H1 (cell line): ENCODE results near the gene ARHGEF2. TPM values are rescaled to one million over a fixed set of nuclear protein-coding genes. Genes with fewer than 3 reads are reported as not detected.

ENCODE experiments used
- CTCF ChIA-PET: fragments of 300-600 bp; sonication (Branson Sonifier 250); formaldehyde crosslinking; loops from one replicate; lab custom pipeline; 2021; ENCODE audit not compliant: partially characterized antibody; lab: Charles Lee
- POLR2A ChIA-PET: fragments of 300-600 bp; sonication (Branson Sonifier 250); formaldehyde crosslinking; loops from one replicate; lab custom pipeline; 2021; ENCODE audit warnings: inconsistent platforms; ENCODE audit not compliant: partially characterized antibody; lab: Charles Lee
- DNase-seq, 2 experiments: peaks; one replicate each; pipeline versions ENCODE4 v3.0.0 to v3.0.0-alpha.2; 2010 to 2022; ENCODE audit warnings: low spot score in 2 of 2, low read depth in 1 of 2, mixed read lengths in 1 of 2
- FAIRE-seq: peaks from 2 replicates; lab custom pipeline; 2011; peaks lifted over from hg19 to GRCh38; lab: Jason Lieb, UNC
- H2AFZ ChIP-seq: 2 replicates; pipeline ENCODE4 v1.8.1; 2012; ENCODE audit warnings: low read length, inconsistent platforms
- H2AK5ac ChIP-seq: 2 replicates; pipeline ENCODE4 v1.6.1; 2013; ENCODE audit warnings: low read depth, low read length
- H2BK120ac ChIP-seq: replicated peaks from 2 replicates; pipeline ENCODE3; 2013; ENCODE audit warnings: low read depth, low read length, inconsistent platforms
- H2BK12ac ChIP-seq: 2 replicates; pipeline ENCODE4 v1.6.1; 2013; ENCODE audit warnings: low read depth, low read length
- H2BK15ac ChIP-seq: 2 replicates; pipeline ENCODE4 v1.6.1; 2013; ENCODE audit warnings: low read length
- H2BK20ac ChIP-seq: 2 replicates; pipeline ENCODE4 v1.6.1; 2013; ENCODE audit warnings: low read length
- H2BK5ac ChIP-seq: 2 replicates; pipeline ENCODE4 v1.6.1; 2013; ENCODE audit warnings: low read depth, low read length
- H3K14ac ChIP-seq: 2 replicates; pipeline ENCODE4 v1.6.1; 2013; ENCODE audit warnings: inconsistent platforms; ENCODE audit not compliant: insufficient read length
- H3K18ac ChIP-seq: 2 replicates; pipeline ENCODE4 v1.6.1; 2013; ENCODE audit warnings: low read length; ENCODE audit errors: extremely low read depth
- H3K23ac ChIP-seq: 2 replicates; pipeline ENCODE4 v1.6.1; 2013; ENCODE audit warnings: inconsistent platforms; ENCODE audit not compliant: insufficient read length
- H3K23me2 ChIP-seq: 2 replicates; pipeline ENCODE4 v1.6.1; 2013; ENCODE audit warnings: low read depth, low read length
- H3K27ac ChIP-seq: 2 replicates; pipeline ENCODE4 v1.6.1; 2011; ENCODE audit warnings: low read depth, low read length, inconsistent platforms
- H3K27me3 ChIP-seq, 4 experiments: replicated peaks in 1 of 4; 1 replicate in 1 of 4; 2 replicates in 3 of 4; pipeline versions ENCODE4 v1.6.1 to v1.8.1; 2011 to 2013; ENCODE audit warnings: low read length in 3 of 4, mild to moderate bottlenecking in 3 of 4, inconsistent platforms in 2 of 4, mixed read lengths in 2 of 4, moderate library complexity in 1 of 4; ENCODE audit not compliant: control insufficient read depth in 3 of 4, insufficient read depth in 3 of 4; ENCODE audit errors: extremely low read depth in 1 of 4
- H3K36me3 ChIP-seq, 4 experiments: 2 replicates each; pipeline versions ENCODE4 v1.6.1 to v1.8.1; 2011 to 2013; ENCODE audit warnings: mild to moderate bottlenecking in 4 of 4, low read length in 3 of 4, moderate library complexity in 2 of 4, control low read depth in 1 of 4, inconsistent platforms in 1 of 4; ENCODE audit not compliant: insufficient read depth in 4 of 4, control insufficient read depth in 2 of 4
- H3K4ac ChIP-seq: replicated peaks from 2 replicates; pipeline ENCODE3; 2013; ENCODE audit warnings: low read length, low read depth, mixed read lengths, inconsistent platforms; ENCODE audit not compliant: insufficient read length
- H3K4me1 ChIP-seq, 4 experiments: replicated peaks in 1 of 4; 1 replicate in 1 of 4; 2 replicates in 3 of 4; pipeline versions ENCODE4 v1.6.1 to v1.8.1; 2011 to 2013; ENCODE audit warnings: low read length in 3 of 4, inconsistent platforms in 2 of 4, mixed read lengths in 1 of 4; ENCODE audit not compliant: insufficient read depth in 4 of 4, control insufficient read depth in 3 of 4
- H3K4me2 ChIP-seq, 2 experiments: 2 replicates each; pipeline versions ENCODE4 v1.6.1 to v1.8.1; 2011 to 2013; ENCODE audit warnings: low read depth in 2 of 2, low read length in 2 of 2, control low read depth in 1 of 2, inconsistent platforms in 1 of 2, mild to moderate bottlenecking in 1 of 2; ENCODE audit not compliant: insufficient read depth in 1 of 2
- H3K4me3 ChIP-seq, 4 experiments: fragments of 200-600, 300-600 bp in 1 of 4; sonication (generic), shearing (Covaris generic), sonication (Bioruptor Twin) in 1 of 4; 2 replicates each; pipeline versions ENCODE4 v1.5.1 to v1.8.1; 2011 to 2016; ENCODE audit warnings: low read length in 4 of 4, low read depth in 3 of 4, control low read depth in 2 of 4, inconsistent platforms in 2 of 4, mild to moderate bottlenecking in 2 of 4, mixed read lengths in 1 of 4, moderate library complexity in 1 of 4; ENCODE audit not compliant: insufficient read depth in 2 of 4; ENCODE audit errors: extremely low read depth in 1 of 4
- H3K56ac ChIP-seq: replicated peaks from 2 replicates; pipeline ENCODE3; 2013; ENCODE audit warnings: low read depth, mild to moderate bottlenecking, mixed read lengths, low read length, inconsistent platforms; ENCODE audit not compliant: insufficient read length
- H3K79me1 ChIP-seq: 2 replicates; pipeline ENCODE4 v1.6.1; 2013; ENCODE audit warnings: low read depth, low read length, control low read depth
- H3K79me2 ChIP-seq, 2 experiments: 2 replicates each; pipeline versions ENCODE4 v1.6.1 to v1.8.1; 2012 to 2013; ENCODE audit warnings: low read length in 2 of 2, mild to moderate bottlenecking in 2 of 2, inconsistent platforms in 1 of 2; ENCODE audit not compliant: insufficient read depth in 2 of 2, control insufficient read depth in 1 of 2
- H3K9ac ChIP-seq, 4 experiments: replicated peaks in 1 of 4; 1 replicate in 1 of 4; 2 replicates in 3 of 4; pipeline versions ENCODE4 v1.6.1 to v1.8.1; 2011 to 2013; ENCODE audit warnings: low read depth in 3 of 4, low read length in 3 of 4, control low read depth in 2 of 4, mild to moderate bottlenecking in 2 of 4, moderate library complexity in 2 of 4, inconsistent platforms in 1 of 4; ENCODE audit errors: extremely low read depth in 1 of 4
- H3K9me3 ChIP-seq, 2 experiments: 2 replicates each; pipeline versions ENCODE4 v1.6.1 to v1.8.1; 2012 to 2013; ENCODE audit warnings: mild to moderate bottlenecking in 2 of 2, moderate library complexity in 2 of 2, control low read depth in 1 of 2, inconsistent platforms in 1 of 2, low read depth in 1 of 2, low read length in 1 of 2, mixed read lengths in 1 of 2; ENCODE audit not compliant: insufficient read depth in 2 of 2
- H4K20me1 ChIP-seq, 2 experiments: replicated peaks in 1 of 2; 2 replicates each; pipeline versions ENCODE3 to v1.8.1; 2011 to 2013; ENCODE audit warnings: inconsistent platforms in 2 of 2, low read length in 2 of 2, mild to moderate bottlenecking in 1 of 2; ENCODE audit not compliant: insufficient read depth in 2 of 2, control insufficient read depth in 1 of 2
- H4K5ac ChIP-seq: 2 replicates; pipeline ENCODE4 v1.6.1; 2013; ENCODE audit warnings: low read length, low read depth, mixed read lengths, inconsistent platforms; ENCODE audit not compliant: insufficient read length
- H4K8ac ChIP-seq: 2 replicates; pipeline ENCODE4 v1.8.0; 2013; ENCODE audit warnings: mild to moderate bottlenecking, moderate library complexity, low read length, inconsistent platforms; ENCODE audit not compliant: insufficient read depth; ENCODE audit errors: extremely low read depth
- H4K91ac ChIP-seq: replicated peaks from 2 replicates; pipeline ENCODE3; 2013; ENCODE audit warnings: low read length, mixed read lengths, inconsistent platforms; ENCODE audit not compliant: insufficient read length
- CBX8 ChIP-seq: fragments of 300-800, 300-1000 bp; sonication (generic); IDR thresholded peaks from 2 replicates; pipeline ENCODE4 v1.7.1; 2016; ENCODE audit warnings: low read depth, low read length, borderline replicate concordance
- CTCF ChIP-seq, 3 experiments: IDR thresholded peaks; 1 replicate in 2 of 3; 2 replicates in 1 of 3; pipeline versions ENCODE4 v1.5.1 to v1.6.1; 2011; ENCODE audit warnings: low read length in 3 of 3, mild to moderate bottlenecking in 3 of 3, inconsistent platforms in 2 of 3, low read depth in 1 of 3, moderate library complexity in 1 of 3; ENCODE audit not compliant: insufficient read depth in 1 of 3; ENCODE audit errors: control extremely low read depth in 1 of 3
- EGR1 ChIP-seq: IDR thresholded peaks from 2 replicates; pipeline ENCODE4 v1.6.1; 2011; ENCODE audit warnings: low read depth, low read length, borderline replicate concordance
- PHF8 ChIP-seq: fragments of 200-600 bp; sonication (generic); conservative IDR thresholded peaks from 2 replicates; pipeline ENCODE4 v1.7.1; 2012; ENCODE audit warnings: low read depth, mild to moderate bottlenecking, inconsistent platforms, low read length, moderate library complexity
- RAD21 ChIP-seq, 2 experiments: IDR thresholded peaks in 1 of 2; conservative IDR thresholded peaks in 1 of 2; 2 replicates each; pipeline ENCODE4 v1.6.1; 2011; ENCODE audit warnings: low read depth in 2 of 2, low read length in 2 of 2, improper control_type of control experiment in 1 of 2, inconsistent platforms in 1 of 2, mild to moderate bottlenecking in 1 of 2, moderate library complexity in 1 of 2
- RFX5 ChIP-seq: IDR thresholded peaks from 2 replicates; pipeline ENCODE4 v1.6.1; 2011; ENCODE audit warnings: low read depth, low read length, improper control_type of control experiment, borderline replicate concordance
- SUZ12 ChIP-seq: fragments of 200-600 bp; sonication (generic); IDR thresholded peaks from 2 replicates; pipeline ENCODE4 v1.6.1; 2012; ENCODE audit warnings: mild to moderate bottlenecking, inconsistent platforms, low read length, moderate library complexity, mixed read lengths
- WGBS, 2 experiments: shearing (Covaris generic) in 1 of 2; methylation state at CpG; one replicate each; pipeline versions ENCODE4 v1.1.6 to v1.1.7; 2013 to 2015; ENCODE audit warnings: low lambda C conversion rate in 2 of 2, mixed read lengths in 2 of 2, inconsistent platforms in 1 of 2, low coverage in 1 of 2, missing lambda C conversion rate in 1 of 2; ENCODE audit not compliant: insufficient replicate concordance in 2 of 2, insufficient coverage in 1 of 2, insufficient read length in 1 of 2; ENCODE audit errors: extremely low coverage in 1 of 2, missing lambda C conversion rate in 1 of 2; 5-methylcytosine and 5-hydroxymethylcytosine counted together
- polyA plus RNA-seq, 7 experiments: library from polyadenylated mRNA; depleted of rRNA in 3 of 7; stranded (reverse) in 5 of 7; unstranded in 2 of 7; fragments of >200 nt in 5 of 7; fragments of 200-250 nt in 2 of 7; gene quantifications; 1 replicate in 5 of 7; 2 replicates in 1 of 7; 4 replicates in 1 of 7; pipeline versions ENCODE4 v1.2.1 to v1.2.3, GENCODE V29; 2011 to 2013; ENCODE audit warnings: missing spikeins in 2 of 7, mixed read lengths in 2 of 7
- total RNA-seq: library from RNA; stranded (reverse); fragmentation: NEBNext Ultra II Directional; extraction: Animal tissue kit (Norgen Biotek cat#: 25700); gene quantifications from 2 replicates; pipeline ENCODE4 v1.2.1, GENCODE V29; 2021

Gene ARHGEF2
- total and polyA plus RNA-seq, 2 of the 8 experiments (the other 6 are each of a cell fraction or from before 2014, with no cell fraction given) = 42.7 to 80.5 TPM

GRCh38 chr1:155961937-155962336 is 16.4 kb downstream of the ARHGEF2 start:
- no peak overlapping the region for H3K27ac ChIP-seq
- H2BK120ac ChIP-seq = no peak overlapping the region
- H3K4me2 ChIP-seq = no peak overlapping the region
- H3K23ac ChIP-seq = no peak overlapping the region
- H2AFZ ChIP-seq = no peak overlapping the region
- no peak overlapping the region for H4K8ac ChIP-seq
- WGBS, 2 experiments = 84% methylated on average over 14 of the region's 14 CpGs; no CpG with 5 or more reads in 1 of the 2 experiments
- H2BK5ac ChIP-seq = no peak overlapping the region; the same call in 1 of the 2 replicates
- H2BK12ac ChIP-seq = no peak overlapping the region
- TF ChIP-seq PHF8 (no peak), RFX5 (no peak), RAD21 (IDR thresholded peaks at IDR 0.05 in 1 of 2, conservative IDR thresholded peaks at IDR 0.05 in 1 of 2; ENCODE audit: low read depth in 2 of 2, low read length in 2 of 2) (peak; percentile 10 to 33; a peak in 3 of 4 replicates), CBX8 (no peak), SUZ12 (no peak), CTCF (IDR thresholded peaks at IDR 0.05; ENCODE audit: control extremely low read depth in 1 of 3, insufficient read depth in 1 of 3, low read depth in 1 of 3, low read length in 3 of 3) (peak in 2 of 3 experiments; percentile 17 to 25; a peak in 2 of 4 replicates), EGR1 (no peak)
- ChIA-PET CTCF (interaction anchor here (1.2 to 5.1 kb wide), 6 partner anchors 13 to 46 kb away, joined by 3 to 31 read pairs (median 8); partner anchors contain the start of gene ARHGEF2), POLR2A (interaction anchor here (0.5 to 1.8 kb wide), 4 partner anchors 15 to 293 kb away, joined by 3 to 7 read pairs (median 4); no protein-coding TSS in a partner anchor)
- H3K56ac ChIP-seq = no peak overlapping the region
- DNase-seq = no peak
- no peaks in the 10 kb centered on the region; the same call in none of the 2 replicates for H3K79me1 ChIP-seq
- no peak overlapping the region for H2AK5ac ChIP-seq
- H3K4me1 ChIP-seq = peaks cover 0 to 4% (median 0%) of the 10 kb centered on the region in 4 experiments; a peak in 1 of 7 replicates
- no peak overlapping the region for H3K9ac ChIP-seq
- no peak overlapping the region for H2BK20ac ChIP-seq
- no peak overlapping the region for H3K4me3 ChIP-seq
- H4K20me1 ChIP-seq = peaks cover 4 to 18% of the 10 kb centered on the region in 2 experiments
- H3K14ac ChIP-seq = no peak overlapping the region
- no peaks in the 10 kb centered on the region for H3K9me3 ChIP-seq
- no peak overlapping the region for H4K5ac ChIP-seq
- peaks cover 50 to 86% (median 80%) of the 10 kb centered on the region in 4 experiments for H3K36me3 ChIP-seq
- FAIRE-seq = no peak
- H3K79me2 ChIP-seq = no peaks in the 10 kb centered on the region
- no peak overlapping the region for H2BK15ac ChIP-seq
- no peaks in the 10 kb centered on the region for H3K27me3 ChIP-seq
- no peak overlapping the region for H3K18ac ChIP-seq
- no peak overlapping the region for H3K4ac ChIP-seq
- no peak overlapping the region for H4K91ac ChIP-seq
- no peaks in the 10 kb centered on the region for H3K23me2 ChIP-seq
